ENCODE results near the gene ATP6V1C2.
A peak's percentile ranks its signal among the peaks of the same experiment; 100 is the strongest.

Gene ATP6V1C2

DNA sequence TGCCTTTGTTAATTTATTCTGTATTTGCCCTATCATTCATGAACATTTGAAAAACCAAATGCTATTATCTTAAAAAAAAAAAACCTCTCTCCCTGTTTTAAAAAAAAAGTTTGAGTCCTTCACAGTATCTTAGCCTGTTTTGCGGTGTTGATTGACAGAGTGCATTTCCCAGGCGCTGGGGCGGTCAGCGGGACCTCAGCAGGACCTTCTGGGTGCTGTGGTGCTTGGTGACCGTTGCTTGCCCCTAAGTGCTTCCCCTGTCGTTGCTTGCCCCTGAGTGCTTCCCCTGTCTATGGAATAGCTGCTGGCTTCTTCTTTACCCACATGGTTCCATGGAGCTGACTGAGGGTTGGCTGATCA lies 12.1 kb downstream of the ATP6V1C2 start:
- DNase-seq: no peak

DNA sequence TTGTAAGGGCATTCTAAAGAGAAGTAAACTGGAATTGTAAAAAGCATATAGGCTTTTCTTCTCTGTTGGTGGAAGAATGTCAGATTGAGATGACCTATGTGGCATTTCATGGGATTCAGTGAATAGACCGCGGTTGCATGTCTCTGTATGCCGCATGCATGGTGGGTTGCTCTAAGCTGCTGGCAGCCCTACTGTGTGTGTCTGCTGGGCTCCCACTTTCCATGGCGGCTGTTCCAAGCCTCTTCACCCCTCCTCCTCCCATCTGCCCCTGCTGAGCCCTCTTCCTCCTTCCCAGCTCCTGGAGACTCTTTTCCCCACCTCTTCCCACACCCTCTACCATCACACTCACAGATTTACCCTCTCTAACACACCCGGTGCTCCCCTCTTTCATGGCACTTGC lies 12.6 kb downstream of the ATP6V1C2 start:
- DNase-seq: no peak

DNA sequence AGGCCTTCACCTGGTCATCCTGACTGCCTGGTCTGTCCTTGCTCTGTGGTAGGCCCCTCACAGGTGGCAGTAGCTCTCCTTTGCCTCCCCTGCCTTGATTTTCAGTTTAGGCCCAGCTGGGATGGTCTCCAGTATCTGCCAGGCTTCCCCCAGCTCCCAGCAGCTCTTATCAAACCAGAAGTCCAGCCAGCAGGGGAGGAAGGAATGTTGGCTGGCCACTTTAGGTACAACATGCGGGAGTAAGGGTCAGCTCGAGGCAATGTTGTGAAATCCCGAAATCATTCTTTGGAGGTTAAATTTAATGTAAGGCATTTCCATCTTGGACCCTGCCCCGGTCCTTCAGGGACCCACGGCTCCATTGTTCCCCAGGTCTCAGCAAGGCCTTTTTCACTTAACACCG lies 16.8 kb downstream of the ATP6V1C2 start:
- DNase-seq: no peak

DNA sequence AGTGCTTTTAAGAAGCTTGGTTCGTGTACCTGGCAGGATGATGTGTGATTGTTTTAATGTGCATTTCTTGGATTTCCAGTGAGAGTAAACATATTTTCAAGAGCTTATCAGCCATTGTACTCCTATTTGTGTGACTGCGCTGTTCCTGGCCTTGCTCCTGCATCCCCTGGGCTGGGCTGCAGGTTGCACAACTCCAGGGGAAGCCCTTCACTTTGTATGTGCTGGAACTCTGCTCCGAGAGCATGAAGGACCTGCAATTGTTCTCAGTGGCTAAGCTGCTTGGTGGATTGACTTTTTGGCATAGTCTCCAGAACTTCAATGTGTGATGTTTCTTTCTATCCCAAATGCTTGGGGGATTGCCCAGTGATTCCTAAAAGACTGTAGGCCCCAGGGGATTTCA lies 18.8 kb downstream of the ATP6V1C2 start:
- DNase-seq: no peak

DNA sequence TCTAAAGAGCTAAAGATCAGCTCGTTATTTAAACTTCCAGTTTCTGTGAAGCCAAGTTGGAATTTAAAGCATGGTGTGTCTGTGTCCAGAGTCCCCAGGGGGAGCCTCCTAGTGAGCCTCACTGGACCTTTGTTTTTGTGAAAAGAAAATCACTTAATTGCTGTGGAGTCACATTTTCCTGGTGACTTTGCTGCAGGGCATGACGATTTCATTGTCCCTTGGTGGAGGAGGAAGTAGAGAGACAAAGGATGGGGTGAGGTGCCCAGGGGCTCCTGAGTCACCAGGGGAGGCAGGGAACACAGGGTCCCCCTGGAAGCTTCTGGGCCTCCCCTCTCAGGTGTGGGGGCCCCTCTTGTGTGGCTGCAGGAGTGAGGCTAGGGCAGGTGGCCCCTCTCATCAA lies 19.7 kb downstream of the ATP6V1C2 start:
- DNase-seq: no peak

DNA sequence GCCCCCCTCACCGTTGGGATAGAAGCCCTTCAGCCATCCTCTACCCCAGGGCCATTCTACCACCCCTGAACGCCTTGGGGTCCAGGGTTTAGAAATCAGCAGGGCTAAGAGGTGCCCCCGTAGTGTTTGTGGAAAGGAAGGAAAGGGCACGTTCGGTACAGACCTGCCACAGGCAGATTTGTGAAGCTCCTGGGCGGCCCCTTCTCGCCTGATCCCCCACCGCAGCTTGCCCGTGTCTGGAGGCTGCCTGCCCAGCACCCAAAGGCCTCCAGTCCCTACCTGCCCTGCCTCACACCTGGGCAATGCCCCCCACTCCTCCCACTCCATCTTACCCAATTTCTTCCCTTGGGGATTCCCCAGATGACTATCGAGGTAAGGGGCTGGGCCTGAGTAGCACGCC lies 21.2 kb downstream of the ATP6V1C2 start:
- no peak for DNase-seq

DNA sequence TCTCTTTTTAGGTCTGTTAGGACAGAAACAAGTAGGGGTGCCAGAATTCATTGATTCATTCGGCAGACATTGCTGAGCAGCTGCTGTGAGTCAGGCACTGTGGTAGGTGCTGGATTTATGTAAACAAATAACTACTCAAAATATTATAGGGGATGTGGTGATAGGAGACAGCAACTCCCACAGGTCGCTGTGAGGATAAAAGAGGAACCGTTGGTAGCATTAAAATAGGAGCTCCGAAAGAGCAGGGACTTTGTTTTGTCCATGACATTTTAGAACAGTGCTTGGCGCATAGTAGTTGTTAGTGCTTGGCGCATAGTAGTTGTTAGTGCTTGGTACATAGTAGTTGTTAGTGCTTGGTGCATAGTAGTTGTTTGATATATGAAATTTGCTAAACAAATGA lies 29.2 kb downstream of the ATP6V1C2 start:
- DNase-seq: peak; percentile 23 to 35

DNA sequence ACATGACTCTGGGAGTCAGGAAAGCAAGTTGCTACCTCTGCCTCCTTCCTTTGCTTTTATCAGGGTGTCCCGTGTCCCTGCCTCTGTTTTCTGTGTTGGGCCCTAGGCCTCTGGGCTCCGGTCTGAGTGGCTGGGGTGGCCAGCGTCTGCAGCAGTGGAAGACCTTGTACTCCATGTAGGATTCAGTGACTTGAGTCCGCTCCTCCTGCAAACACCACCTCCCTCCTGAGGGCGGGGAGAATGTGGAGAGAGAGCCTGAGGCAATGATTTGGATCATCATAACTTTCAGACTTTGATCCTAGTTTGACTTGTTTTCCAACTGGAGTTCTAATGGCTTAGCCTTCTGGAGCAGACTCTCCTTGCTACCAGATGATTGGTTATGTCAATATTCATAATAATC lies 30.8 kb downstream of the ATP6V1C2 start:
- DNase-seq: no peak

DNA sequence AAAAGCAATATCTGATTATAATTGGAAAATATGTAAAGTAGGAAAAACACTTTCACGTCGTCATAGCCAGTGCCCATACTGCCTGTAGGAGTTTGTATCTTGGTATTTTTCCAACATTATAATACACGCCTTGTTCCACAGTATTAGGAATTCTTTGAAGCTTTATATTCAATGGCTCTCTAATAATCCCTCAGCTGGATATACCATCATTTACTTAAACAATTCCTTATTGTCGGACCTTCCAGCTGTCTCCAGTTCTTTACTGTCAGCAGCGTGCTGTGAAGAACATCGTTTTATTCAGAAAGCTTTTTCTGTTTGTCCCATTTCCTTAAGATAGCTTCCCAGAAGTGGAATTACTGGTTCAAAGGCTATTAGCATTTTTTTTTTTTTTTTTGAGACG lies 31.7 kb downstream of the ATP6V1C2 start:
- DNase-seq: no peak

DNA sequence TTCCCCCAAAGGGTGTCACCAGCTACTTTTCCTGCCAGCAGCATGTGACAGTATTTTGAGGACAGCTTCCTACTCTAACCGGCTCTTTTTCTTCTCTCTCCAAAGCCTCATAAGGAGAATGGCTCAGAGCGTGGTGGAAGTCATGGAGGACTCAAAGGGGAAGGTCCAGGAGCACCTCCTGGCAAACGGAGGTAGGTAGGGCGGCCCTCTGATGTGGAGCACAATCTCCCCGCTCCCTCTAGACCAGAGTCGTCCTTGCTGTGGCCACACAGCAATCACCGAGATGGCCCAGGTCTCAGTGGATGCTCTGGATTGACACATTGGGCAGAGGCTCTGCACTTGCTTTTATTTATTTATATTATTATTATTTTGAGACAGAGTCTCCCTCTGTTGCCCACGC lies 32.4 kb downstream of the ATP6V1C2 start:
- no peak for DNase-seq

DNA sequence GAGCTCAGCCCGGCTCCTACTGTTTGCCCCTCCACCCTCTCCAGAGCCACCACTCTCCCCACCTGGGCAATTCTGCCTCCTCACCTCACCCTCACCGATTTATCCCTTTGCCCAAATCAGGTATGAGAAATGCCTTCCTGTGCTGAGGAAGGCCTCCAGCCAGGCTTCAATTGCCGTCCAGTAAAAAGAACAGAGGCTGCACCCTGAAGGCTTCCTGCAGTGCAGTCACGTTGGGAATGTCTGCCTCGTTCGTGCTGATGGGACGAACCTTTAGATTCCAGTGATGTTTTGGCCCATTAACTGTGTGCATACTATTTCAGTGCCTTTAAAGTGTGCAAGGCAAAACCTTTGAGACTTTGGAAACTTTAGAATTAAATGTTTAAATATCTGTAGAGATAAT lies 34.2 kb downstream of the ATP6V1C2 start:
- DNase-seq: no peak

DNA sequence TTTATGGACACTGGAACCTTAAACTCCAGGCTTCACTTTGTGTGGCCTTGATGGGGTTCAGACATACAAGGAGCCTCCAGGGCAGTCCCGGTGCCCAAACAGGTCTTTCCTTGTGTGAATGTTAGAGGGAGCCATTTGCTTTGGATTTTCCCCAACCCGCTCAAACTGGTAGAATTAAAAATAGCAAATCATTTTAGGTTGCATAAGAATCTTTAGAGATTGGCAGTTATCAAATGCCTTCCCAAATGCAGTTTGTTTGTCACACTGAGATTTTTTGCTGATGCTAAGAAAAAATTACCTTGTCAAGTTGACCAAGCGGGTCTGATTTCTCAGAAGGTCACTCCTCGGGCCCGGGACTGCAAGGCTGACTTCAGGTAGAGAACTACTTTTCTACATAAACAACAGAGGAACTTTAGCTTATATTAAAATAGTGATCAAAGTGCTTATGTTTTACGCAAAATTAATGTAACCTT lies 36.4 kb downstream of the ATP6V1C2 start:
- no peak for DNase-seq

DNA sequence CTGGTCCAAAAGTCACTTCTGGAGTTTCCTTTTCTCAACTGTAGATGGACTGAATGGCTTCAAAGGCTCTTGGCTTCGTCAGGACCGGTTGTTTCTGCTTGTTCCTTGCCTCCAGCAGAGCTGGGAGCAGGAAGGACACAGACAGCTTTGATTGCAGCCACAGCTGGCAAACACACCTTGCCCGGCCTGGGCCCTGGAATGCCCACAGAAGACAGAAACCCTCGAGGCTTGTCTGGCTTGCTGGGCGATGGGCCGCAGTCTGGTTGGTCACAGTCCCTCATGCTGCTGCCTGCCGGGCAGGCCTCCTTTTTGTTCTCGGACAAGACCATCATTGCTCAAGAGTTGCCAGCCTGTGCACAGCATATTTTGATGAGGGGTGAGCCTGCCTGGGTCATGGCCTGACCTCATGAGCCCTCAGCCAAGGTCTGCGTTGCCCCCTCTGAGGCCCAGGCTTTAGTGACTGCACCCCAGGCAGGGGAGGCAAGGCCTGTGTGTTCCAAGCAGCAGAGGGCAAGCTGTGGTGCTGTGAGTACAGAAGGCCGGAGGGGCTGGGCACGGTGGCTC lies 37.8 kb downstream of the ATP6V1C2 start:
- no peak for DNase-seq

DNA sequence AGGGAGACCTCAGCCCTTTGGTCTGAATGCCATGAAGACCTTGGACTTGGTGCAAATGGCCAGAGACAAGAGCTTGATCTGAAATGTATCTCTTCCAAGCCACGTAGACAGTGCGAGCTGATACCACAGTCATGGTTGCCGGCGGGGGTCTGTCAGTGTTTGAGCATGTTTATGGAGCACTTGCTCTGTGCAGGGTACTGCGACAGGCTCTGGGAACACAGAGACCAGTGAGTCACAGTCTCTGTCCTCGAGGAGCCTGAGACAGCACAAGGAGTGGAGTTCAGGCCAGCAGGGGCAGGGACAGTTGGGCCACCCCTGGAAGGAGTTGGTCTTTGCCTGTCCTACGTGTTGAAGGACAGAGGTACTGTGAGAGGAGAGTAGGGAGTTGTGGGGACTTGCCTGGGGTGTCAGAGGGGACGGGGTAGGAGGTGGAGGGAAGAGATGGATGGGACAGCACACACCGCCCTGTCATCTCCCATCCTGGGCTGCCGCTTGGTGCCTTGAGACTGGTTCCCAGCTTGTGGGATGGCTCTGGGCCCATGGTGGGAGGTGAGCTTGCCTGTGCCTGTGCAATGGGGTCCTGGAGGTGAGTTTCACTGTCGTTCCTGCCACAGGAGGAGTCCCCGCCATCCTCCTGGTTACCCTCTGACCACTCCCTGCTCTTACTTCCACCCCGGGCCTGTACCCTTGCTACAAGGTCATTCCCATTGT lies 39.5 kb downstream of the ATP6V1C2 start:
- no peak for DNase-seq

DNA sequence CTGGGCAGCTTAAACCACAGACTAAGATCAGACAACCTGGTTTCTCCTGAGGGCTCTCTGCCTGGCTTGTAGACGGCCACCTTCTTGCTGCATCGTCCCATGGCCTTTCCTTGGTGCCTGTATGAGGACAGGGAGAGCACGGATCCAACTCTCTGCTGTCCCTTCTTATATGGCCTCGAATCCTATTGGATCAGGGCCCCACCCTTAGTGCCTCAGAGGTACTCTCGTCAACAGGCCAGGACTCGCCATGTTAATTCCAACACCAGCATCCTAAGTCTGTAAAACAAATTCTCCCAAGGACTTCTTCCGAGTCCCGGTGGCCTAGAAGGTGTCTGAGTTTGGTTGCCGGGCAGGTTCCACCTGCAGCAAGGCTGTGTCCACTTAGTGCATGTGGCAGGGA lies 40.2 kb downstream of the ATP6V1C2 start:
- DNase-seq: no peak

DNA sequence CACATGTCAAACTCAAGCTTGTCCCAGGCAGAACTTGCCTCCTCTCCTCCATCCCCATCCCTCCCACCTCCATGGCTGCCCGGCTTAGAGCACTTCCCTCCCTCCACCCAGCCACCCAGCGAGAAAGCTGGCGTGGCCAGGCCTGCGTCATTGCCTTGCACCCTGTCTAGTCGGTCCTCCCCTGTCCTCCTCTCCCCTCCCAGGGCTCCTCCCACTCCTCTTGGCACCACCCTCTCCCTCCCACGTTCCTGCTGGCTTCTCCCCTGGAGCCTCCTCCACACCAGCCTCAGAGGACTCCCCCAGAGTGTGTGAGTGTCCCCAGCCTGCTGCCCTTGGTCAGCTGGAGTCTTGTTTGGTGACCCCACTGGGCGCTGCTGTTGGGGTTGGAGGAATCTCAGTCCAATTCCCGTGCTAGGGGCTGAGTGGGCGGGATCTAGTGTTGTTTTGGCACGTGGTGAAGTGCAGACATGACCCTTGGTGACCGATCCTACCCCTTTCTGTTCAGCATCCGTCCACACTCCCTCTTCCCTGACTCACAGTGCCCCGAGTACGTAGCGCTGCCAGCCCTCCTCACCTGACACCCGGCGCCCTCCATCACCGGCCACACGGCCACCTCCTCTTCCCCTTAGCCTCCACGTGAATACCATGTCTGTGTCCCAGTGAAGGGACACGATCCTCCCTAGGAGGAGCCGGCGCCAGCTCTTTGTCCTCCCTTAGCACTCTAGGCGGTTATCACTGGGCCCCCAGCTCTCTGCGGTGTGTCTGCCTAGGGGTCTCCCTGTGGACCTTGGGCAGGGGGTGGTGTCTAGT lies 41.4 kb downstream of the ATP6V1C2 start:
- DNase-seq: peak in 1 of 2 donors; percentile 2

DNA sequence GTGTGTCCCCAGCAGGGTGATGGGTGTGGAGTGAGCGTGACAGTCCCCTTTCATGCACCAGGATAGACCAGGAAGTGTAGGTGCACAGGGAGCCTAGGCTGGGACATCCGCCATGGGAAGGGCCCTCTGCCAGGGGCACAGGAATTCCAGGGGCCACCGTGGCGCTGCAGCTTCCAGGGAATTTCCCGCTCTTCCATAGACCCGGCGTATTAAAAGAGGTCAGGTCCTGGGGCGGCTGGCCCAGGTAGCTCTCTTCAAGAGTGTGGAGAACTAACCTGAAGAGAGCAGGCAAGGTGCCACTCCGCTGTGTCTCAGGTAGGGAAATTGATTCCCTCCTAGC lies 42.0 kb downstream of the ATP6V1C2 start:
- DNase-seq: no peak

DNA sequence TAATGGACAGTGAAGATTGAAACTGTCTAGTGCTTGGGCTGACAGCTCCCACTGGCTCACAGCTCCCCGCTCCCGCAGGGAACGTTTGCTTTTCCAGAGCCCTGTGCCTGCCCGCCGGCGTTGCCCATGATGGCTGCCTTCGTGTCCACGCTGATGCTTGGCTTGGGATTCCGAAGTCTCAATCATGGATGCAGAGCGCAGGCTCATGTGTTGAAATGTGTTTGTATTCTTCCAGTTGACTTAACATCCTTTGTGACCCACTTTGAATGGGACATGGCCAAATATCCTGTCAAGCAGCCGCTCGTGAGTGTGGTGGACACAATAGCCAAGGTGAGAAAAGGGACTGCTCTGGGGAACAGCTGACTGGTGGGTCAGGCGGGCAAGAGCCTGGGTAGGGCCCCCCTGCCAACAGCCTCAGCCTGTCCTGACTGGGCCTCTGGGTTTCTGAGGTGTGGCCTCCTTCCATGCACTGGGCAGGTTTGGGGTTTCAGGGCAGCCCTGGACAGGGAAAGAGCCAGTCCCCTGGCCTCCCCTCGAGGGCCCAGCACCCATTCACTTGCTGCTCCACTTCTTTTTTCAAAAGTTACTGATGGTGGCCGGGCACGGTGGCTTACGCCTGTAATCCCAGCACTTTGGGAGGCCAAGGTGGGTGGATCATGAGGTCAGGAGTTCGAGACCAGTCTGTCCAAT lies 42.8 kb downstream of the ATP6V1C2 start:
- no peak for DNase-seq

DNA sequence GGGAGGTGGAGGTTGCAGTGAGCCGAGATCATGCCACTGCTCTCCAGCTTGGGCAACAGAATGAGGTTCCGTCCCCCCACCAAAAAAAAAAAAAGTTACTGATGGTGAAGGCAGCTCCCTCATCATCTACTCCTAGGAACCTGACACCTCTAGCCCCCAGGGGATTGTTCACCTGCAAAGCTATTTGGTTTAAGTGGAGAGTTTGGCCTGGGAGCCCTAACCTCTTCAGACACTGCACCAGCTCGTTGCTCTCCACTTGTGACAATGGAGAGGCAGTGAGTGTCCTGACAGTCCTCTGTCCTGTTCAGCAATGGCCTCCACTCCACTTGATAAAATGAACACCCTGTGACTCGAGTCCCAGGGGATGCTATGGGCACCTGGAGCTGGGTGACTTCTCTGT lies 43.5 kb downstream of the ATP6V1C2 start:
- no peak for DNase-seq

DNA sequence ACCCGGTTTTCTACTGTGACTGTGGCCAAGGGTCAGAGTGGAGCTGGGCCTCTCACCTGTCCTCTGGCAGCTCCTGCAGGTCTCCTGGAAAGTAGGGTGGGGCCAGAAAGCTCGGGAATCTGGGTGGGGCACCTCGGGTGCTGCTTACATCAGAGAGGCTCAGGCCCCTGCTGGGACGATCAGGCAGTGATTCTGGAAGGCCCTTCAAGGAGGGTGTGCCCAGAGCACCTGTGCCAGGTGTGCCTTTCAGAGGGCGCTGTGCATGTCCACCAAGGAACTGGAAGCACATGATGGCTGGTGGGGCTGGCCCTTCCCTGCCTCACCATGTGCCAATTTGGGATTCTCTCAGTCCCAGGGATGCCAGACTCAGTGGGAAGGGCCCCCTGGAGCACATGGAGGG lies 44.0 kb downstream of the ATP6V1C2 start:
- no peak for DNase-seq

DNA sequence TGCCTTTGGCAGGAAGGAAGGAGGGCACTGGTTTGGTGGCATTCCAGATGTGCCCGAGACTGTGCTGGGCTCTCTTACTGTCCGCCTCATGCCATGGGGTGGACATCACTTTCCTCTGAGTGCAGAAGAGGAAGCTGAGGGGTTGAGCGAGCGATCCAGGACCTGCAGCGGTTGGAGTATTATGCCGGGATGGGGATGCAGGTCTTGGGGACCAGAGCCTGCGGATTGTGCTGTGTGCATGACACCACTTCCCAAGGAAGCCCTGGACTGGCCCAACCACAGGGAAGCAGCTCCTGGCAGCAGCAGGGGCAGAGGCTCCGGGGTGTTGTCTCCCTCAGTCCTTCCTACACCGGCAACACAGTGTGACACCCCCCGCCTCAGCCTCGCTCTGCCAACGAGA lies 44.5 kb downstream of the ATP6V1C2 start:
- no peak for DNase-seq

DNA sequence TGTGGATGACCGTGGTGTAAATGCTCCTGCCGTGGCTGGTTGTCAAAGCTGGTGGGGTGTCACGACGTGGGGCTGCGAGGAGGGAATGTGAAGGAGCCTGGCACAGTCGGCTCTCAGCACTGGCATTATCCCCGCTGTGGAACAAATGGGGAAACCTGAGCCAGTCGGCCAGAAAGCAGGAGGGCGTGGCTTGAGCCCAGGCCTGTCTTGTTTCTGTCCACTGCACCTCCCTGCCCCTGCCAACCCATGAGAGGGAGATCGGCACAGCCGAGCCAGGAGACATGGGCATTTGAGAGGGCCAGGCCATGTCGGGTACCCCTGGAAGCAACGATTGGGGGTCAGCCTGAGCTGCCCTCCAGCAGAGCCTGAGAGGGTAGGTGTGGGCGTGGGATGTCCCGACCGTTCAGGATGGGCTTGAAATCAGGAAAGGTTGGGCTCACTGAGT lies 46.7 kb downstream of the ATP6V1C2 start:
- no peak for DNase-seq

DNA sequence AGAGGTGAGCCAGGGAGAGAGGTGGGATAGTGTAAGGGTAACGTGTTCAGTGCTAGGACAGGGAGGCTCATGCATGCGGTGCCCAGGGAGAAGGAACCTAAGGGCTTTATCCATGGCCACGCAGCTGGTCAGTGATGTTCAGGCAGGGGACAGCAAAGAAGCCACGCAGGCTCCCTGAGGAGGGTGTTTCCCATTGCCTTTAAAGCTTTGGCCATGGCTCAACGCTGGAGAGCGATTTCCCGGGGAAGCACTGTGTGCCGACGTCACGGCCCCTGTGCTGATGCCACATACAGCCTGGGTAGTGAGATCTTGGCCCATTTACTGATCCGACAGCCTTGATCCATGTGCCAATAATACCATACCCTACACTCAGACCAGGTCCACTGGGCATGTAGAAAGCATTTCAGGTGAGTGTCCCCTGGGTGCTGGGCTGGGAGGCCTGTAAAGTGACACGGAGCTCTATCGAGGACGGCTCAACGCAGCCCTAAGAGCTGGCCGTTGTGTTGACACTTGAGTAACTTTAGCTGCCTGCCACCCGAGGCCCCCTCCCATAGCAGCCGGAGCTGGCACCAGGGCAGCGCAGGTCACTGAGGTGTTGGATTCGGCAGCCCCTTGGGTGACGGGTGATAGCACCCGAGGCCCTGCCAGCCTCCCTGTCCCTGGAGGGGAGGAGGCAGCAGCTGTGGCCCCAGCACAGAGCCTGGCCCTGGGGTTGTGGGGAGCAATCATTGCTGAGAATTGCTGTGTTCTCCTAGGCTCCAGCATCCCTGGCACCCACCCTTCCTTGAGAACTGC lies 49.7 kb downstream of the ATP6V1C2 start:
- DNase-seq: no peak
